ENCODE measurements around the gene SEMA4D. TPM values are rescaled to one million over a fixed set of nuclear protein-coding genes. Genes with fewer than 3 reads are reported as not detected.

Gene SEMA4D
- total RNA-seq, 1 experiment from 2014 or later = 48.4 TPM

GRCh38 chr9:89376286-89376685 is 121.6 kb downstream of the SEMA4D start:
- POLR2A ChIA-PET (ENCODE audit: unreplicated experiment) = no interaction called here
- intact Hi-C loops (cut with micrococcal nuclease; ENCODE audit: unreplicated experiment) = loop anchor here (5.0 kb wide), 1 partner anchor 171 kb away; no protein-coding TSS in a partner anchor

GRCh38 chr9:89375191-89375760 is 122.6 kb downstream of the SEMA4D start:
- Histone ChIP-seq H3K9me2 (ENCODE audit: insufficient read depth) (no peaks in the 10 kb centered on the region), H3K27me3 (ENCODE audit: insufficient read depth, low read depth) (no peaks in the 10 kb centered on the region), H3K9me3 (ENCODE audit: insufficient read depth, low read depth) (no peaks in the 10 kb centered on the region), H3K4me3 (no peak overlapping the region), H3K4me2 (no peak overlapping the region), H3K27ac (no peak overlapping the region), H4K20me1 (ENCODE audit: insufficient read depth) (no peaks in the 10 kb centered on the region), H3F3A (ENCODE audit: insufficient read depth, low read depth) (0 out of 2 replicates have a peak, but pooled peaks cover 4% of the 10 kb centered on the region), H3K79me2 (ENCODE audit: low read depth) (no peaks in the 10 kb centered on the region), H3K36me3 (ENCODE audit: low read depth) (no peaks in the 10 kb centered on the region), H2AFZ (no peak overlapping the region), H3K4me1 (replicated peaks; ENCODE audit: insufficient read depth) (no peaks in the 10 kb centered on the region)
- DNase-seq = no peak
- no peak for TF ChIP-seq CTCF (conservative IDR thresholded peaks at IDR 0.05)
- TF ChIP-seq EZH2 (IDR thresholded peaks at IDR 0.05; ENCODE audit: low read depth) = no peak
- intact Hi-C loops (cut with micrococcal nuclease; ENCODE audit: unreplicated experiment) = loop anchor here (5.0 kb wide), 1 partner anchor 172 kb away; no protein-coding TSS in a partner anchor
- BruUV-seq (replicated peaks) = no TSS peak
- ChIA-PET CTCF (interaction anchor here (0.6 to 1.7 kb wide), 3 partner anchors 173 to 623 kb away, joined by 3 to 4 read pairs (median 3); no protein-coding TSS in a partner anchor), POLR2A (ENCODE audit: unreplicated experiment) (no interaction called here)

More at GRCh38 chr9:89376286-89376685, 121.6 kb downstream of the SEMA4D start:
- H4K20me1 ChIP-seq (ENCODE audit: insufficient read depth) = no peaks in the 10 kb centered on the region
- no peak for DNase-seq
- H3K4me2 ChIP-seq = no peak overlapping the region
- no peak overlapping the region for H2AFZ ChIP-seq
- H3K9me3 ChIP-seq (ENCODE audit: insufficient read depth, low read depth) = no peaks in the 10 kb centered on the region
- no peaks in the 10 kb centered on the region for H3K4me1 ChIP-seq (replicated peaks; ENCODE audit: insufficient read depth)
- H3K9me2 ChIP-seq (ENCODE audit: insufficient read depth) = no peaks in the 10 kb centered on the region
- no peaks in the 10 kb centered on the region for H3K36me3 ChIP-seq (ENCODE audit: low read depth)
- no peak overlapping the region for H3K4me3 ChIP-seq
- TF ChIP-seq EZH2 (IDR thresholded peaks at IDR 0.05; ENCODE audit: low read depth) = no peak
- no peak for TF ChIP-seq CTCF (conservative IDR thresholded peaks at IDR 0.05)
- no TSS peak for BruUV-seq (replicated peaks)
- H3K27ac ChIP-seq = no peak overlapping the region
- no peaks in the 10 kb centered on the region for H3F3A ChIP-seq (ENCODE audit: insufficient read depth, low read depth)
- CTCF ChIA-PET = interaction anchor here (1.7 kb wide), 1 partner anchor 173 kb away, joined by 4 read pairs; no protein-coding TSS in a partner anchor
- no peaks in the 10 kb centered on the region for H3K27me3 ChIP-seq (ENCODE audit: insufficient read depth, low read depth)
- H3K79me2 ChIP-seq (ENCODE audit: low read depth) = no peaks in the 10 kb centered on the region

- no peak for DNase-seq
- no peaks in the 10 kb centered on the region for H4K20me1 ChIP-seq (ENCODE audit: insufficient read depth)
- TF ChIP-seq CTCF (conservative IDR thresholded peaks at IDR 0.05) = no peak
- no peak for TF ChIP-seq EZH2 (IDR thresholded peaks at IDR 0.05; ENCODE audit: low read depth)
- no peaks in the 10 kb centered on the region for H3K36me3 ChIP-seq (ENCODE audit: low read depth)
- no peak overlapping the region for H2AFZ ChIP-seq
- intact Hi-C loops (cut with micrococcal nuclease; ENCODE audit: unreplicated experiment) = no loop called here
- ChIA-PET POLR2A (ENCODE audit: unreplicated experiment) (no interaction called here), CTCF (no interaction called here)
- no peaks in the 10 kb centered on the region for H3K27me3 ChIP-seq (ENCODE audit: insufficient read depth, low read depth)
- no peaks in the 10 kb centered on the region for H3K79me2 ChIP-seq (ENCODE audit: low read depth)
- H3K4me3 ChIP-seq = no peak overlapping the region
- no peaks in the 10 kb centered on the region for H3K9me2 ChIP-seq (ENCODE audit: insufficient read depth)
- no peaks in the 10 kb centered on the region for H3K9me3 ChIP-seq (ENCODE audit: insufficient read depth, low read depth)
- 0 out of 2 replicates have a peak, but pooled peaks cover 8% of the 10 kb centered on the region for H3F3A ChIP-seq (ENCODE audit: insufficient read depth, low read depth)
- BruUV-seq (replicated peaks) = no TSS peak
- no peaks in the 10 kb centered on the region for H3K4me1 ChIP-seq (replicated peaks; ENCODE audit: insufficient read depth)
- no peak overlapping the region for H3K4me2 ChIP-seq
- H3K27ac ChIP-seq = no peak overlapping the region
Observed at GRCh38 chr9:89374176-89374575, 123.7 kb downstream of the SEMA4D start.

Measured in PC-9 (cell line).